Suprapubic skin (tissue), 4 donors: ENCODE results near the gene ADH4.

Source experiments
- POLR2A ChIP-seq, 2 donors: fragments of 450-650 bp; IDR thresholded peaks; one replicate each; pipeline ENCODE4 v1.6.1; 2017; ENCODE audit warnings: antibody characterized with exemption in 2 of 2, mild to moderate bottlenecking in 2 of 2, moderate library complexity in 2 of 2
- POLR2AphosphoS5 ChIP-seq, 3 donors: sonication (generic); formaldehyde crosslinking; IDR thresholded peaks; one replicate each; pipeline ENCODE4 v1.6.1; 2017; ENCODE audit warnings: antibody characterized with exemption in 3 of 3
- TF ChIP-seq, protein P1 (sequence below), 2 donors: fragments of 200-600 bp in 1 of 2; fragments of 450-650 bp in 1 of 2; sonication (generic) in 1 of 2; IDR thresholded peaks; one replicate each; pipeline ENCODE4 v1.5.1; 2016 to 2019; ENCODE audit warnings: antibody characterized with exemption in 2 of 2, mild to moderate bottlenecking in 1 of 2, moderate library complexity in 1 of 2

DNA sequence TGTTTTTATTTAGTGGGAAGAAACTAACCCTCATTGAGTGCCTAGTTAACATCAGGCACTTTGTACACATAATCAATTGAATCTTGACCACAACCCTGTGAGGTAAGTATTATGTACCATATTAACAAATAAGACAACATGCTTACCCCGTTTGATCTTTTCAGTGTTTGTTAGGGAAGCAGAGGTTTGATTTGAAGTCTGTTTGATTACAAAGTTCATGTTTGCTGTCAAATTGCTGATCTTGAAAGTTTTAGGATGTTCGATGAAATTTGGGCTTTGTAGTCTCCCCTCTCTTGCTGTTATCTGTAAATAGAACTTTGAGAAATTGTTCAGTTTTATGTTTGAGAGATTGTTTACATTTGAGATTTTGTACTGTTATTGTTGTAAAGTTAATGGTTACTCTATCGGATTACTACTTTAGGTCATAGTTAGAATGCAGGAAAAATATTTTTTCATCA is 13.4 kb upstream of the ADH4 start:
- TF ChIP-seq, protein P1, sequence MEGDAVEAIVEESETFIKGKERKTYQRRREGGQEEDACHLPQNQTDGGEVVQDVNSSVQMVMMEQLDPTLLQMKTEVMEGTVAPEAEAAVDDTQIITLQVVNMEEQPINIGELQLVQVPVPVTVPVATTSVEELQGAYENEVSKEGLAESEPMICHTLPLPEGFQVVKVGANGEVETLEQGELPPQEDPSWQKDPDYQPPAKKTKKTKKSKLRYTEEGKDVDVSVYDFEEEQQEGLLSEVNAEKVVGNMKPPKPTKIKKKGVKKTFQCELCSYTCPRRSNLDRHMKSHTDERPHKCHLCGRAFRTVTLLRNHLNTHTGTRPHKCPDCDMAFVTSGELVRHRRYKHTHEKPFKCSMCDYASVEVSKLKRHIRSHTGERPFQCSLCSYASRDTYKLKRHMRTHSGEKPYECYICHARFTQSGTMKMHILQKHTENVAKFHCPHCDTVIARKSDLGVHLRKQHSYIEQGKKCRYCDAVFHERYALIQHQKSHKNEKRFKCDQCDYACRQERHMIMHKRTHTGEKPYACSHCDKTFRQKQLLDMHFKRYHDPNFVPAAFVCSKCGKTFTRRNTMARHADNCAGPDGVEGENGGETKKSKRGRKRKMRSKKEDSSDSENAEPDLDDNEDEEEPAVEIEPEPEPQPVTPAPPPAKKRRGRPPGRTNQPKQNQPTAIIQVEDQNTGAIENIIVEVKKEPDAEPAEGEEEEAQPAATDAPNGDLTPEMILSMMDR (IDR thresholded peaks at IDR 0.05) = no peak
- no peak for TF ChIP-seq POLR2AphosphoS5 (IDR thresholded peaks at IDR 0.05)
- no peak for TF ChIP-seq POLR2A (IDR thresholded peaks at IDR 0.05)
